AG20443 (cell line): ENCODE results near the gene CCDC77.

ENCODE experiments used
- DNase-seq: peaks from one replicate; pipeline ENCODE4 v3.0.0; 2012; ENCODE audit warnings: low spot score, mixed read lengths

CCDC77 gene

GRCh38 chr12:452667-453210 lies 51.3 kb downstream of the CCDC77 start:
- DNase-seq: no peak

- no peak for DNase-seq
Measured at GRCh38 chr12:454833-455232, 53.4 kb downstream of the CCDC77 start.

DNA sequence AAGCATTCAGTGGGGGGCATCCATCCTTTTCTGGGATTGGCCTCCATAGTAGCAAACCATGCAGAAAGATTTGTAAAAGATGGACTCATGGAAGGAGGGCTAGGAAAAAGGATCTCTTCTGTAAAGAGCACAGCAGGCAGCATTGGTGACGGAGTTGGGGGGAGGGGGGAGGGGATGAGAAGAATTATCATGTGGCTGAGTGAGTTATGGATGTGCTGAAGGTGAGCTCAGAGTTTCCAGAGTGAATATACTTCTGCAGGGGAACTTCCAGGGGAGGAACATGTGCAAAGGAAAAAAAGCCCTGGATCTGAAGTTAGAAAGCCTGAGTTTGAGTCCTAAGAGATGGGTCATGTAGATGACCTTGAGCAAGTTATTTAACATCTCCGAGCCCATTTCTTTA lies 54.4 kb downstream of the CCDC77 start:
- no peak for DNase-seq

DNA sequence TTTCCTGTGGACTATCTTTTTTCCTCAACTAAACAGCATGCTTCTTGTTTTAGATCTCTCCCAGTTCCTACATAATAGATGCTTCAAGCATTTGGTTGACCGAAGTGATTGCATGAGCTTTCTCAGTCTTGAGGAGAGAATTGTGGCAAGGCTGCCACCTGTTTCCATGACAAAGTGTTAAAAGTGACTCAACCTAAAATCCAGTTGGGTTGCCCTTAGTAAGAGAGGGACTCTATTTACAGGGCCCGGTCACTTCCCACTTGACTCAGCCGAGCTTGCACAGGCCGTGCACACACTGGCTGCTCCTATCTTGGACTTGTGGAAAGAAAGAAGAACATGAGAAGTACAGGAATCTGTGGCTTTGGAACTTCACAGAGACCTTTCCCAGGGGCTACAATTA lies 56.2 kb downstream of the CCDC77 start:
- DNase-seq: no peak

- no peak for DNase-seq
Measured at GRCh38 chr12:459050-459429, 57.6 kb downstream of the CCDC77 start.

DNA sequence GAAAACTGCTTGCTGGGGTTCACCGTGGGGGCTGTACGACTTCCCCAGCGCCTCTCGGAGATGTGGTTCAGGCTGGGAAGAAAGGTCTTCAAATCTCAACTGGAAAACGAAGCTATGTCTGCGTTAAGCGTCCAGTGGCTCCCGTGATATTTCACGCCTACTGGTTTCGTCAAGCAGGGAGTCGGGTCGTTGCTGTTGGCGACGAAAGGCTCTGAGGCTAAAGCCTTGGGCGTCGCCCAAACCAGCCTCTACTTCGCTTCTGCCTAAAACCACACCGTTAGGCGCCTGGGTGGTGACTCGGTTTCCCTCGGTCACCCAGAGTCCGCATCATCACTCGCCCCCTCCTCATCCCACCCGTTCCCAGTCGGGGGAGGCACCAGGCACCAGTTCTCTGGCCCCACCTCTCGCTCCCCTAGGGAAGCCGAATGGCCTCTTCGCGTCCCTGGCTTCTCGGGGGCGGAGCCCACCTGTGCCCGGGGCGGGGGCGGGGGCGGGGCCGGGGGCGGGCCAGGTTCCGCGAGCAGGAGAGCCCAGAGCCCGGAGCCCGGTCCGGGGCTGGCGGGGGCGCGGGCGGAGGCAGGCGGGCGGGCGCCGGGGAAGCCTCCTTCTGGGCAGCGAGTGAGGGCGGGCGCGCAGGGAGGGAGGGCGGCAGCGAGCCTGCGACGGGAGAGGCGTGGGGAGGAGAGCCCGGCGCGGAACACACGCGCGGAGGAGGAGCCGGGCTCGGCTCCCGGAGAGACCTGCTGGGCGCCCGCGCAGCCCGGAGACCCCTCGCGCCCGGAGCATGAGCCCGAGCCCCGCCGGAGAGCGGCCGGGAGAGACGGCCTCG lies 58.2 kb downstream of the CCDC77 start, which contains the start of gene B4GALNT3:
Gene B4GALNT3 (plus strand): TSS at position 510 of the 829 bp plus-strand sequence. CDS start 438 bp downstream, outside the sequence.
- DNase-seq: peak; percentile 79

DNA sequence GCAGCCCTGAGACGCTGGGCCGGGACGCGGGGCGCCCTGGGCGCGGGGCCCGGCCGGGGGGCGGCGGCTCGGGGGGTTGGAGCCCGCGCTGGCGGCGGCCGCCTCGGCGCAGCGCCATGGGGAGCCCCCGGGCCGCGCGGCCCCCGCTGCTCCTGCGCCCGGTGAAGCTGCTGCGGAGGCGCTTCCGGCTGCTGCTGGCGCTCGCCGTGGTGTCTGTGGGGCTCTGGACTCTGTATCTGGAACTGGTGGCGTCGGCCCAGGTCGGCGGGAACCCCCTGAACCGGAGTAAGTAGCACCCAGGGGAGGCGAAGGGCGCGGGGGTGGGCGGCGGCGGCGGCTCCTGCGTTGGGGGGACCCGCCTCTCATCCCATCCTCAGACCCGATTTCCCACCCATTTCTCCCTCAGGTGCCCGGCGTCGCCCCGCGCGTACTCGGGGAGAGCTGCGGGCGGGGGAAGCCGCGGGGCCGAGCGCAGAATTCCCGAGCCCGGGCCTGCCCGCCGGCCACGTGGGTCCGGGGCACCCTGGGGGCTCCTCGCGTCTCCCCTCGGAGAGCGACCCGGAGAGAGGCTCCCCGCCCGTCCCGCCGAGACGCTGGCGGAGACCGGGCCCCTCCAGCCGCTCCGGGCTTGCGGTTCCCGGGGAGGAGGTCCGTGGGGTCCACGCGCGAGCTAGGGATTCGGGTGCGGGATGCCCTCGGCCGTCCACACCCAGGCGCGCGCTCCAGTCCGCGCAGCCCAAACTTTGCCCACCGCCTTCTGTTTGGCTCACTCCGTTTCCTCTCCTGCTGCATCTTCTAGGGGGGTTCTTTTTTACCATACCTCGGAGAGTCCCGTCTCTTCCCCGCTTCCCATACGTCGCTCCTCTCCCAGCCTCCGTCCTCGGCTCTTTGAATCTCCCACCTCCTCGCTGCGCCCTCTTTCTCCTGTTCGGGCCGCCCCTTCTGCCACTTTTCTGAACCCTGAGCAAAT lies 59.1 kb downstream of the CCDC77 start:
- peak; percentile 57 for DNase-seq

- DNase-seq: no peak
Measured at GRCh38 chr12:461425-461824, 60.0 kb downstream of the CCDC77 start.

DNA sequence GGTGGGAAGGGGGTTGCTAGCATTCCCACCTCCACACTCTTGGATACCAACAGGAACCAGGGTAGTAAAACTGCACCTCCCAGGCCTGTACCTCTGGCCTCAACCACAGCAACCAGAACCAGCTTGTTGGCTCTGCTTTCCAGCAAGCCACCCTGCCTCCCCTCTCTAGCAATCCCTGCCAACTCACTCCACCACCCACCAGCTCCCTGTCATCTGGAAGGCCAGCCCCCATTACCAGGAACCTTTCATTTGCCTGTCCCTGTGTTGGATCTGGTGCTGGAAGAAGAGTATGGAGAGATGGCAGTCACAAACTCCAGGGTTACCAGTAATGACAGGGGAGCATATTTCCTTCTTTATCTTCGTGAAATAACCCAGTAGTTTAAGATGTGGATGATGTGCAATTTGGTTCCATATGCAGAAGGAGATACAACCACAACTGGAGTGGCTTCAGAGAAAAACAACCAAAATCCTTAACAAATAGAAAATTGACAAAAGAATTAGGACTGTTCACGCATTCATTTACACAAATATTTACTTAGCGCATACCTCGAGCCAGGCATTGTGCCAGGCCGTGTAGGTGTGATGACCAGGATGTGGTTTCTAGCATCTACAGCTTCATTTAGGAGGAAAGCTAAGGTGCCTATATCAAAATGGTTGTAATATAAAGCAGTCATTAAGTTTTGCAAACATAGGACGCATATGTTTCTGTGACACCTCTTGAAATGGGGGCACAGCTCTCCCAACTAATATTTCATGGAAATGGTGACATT lies 61.7 kb downstream of the CCDC77 start:
- no peak for DNase-seq

- no peak for DNase-seq
Measured at GRCh38 chr12:464484-465267, 63.2 kb downstream of the CCDC77 start.

GRCh38 chr12:466039-466438 lies 64.6 kb downstream of the CCDC77 start:
- DNase-seq: no peak

- no peak for DNase-seq
Measured at GRCh38 chr12:466762-467161, 65.3 kb downstream of the CCDC77 start.

DNA sequence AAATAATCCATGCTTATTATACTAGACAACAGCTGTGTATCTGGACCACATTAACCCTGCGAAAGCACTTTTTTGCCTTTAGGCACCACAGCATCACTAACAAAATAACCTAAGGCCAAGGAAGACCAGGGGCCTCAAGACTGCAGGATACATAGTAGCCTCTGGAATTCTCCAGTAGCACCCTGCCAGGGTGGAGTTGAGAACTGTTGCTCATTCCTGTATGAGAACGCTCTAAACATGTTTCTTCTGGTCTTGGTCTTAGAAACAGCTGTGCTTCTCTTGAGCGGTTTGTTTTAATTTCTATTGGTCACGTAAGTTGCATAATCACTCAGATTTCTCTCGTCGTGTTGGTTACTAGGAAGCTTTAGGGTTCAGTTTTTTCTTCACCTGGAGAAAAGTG lies 66.1 kb downstream of the CCDC77 start:
- DNase-seq: no peak

GRCh38 chr12:468671-469389 lies 67.4 kb downstream of the CCDC77 start:
- no peak for DNase-seq

- no peak for DNase-seq
Measured at GRCh38 chr12:470133-470532, 68.7 kb downstream of the CCDC77 start.

GRCh38 chr12:473198-473597 lies 71.8 kb downstream of the CCDC77 start:
- DNase-seq: no peak

DNA sequence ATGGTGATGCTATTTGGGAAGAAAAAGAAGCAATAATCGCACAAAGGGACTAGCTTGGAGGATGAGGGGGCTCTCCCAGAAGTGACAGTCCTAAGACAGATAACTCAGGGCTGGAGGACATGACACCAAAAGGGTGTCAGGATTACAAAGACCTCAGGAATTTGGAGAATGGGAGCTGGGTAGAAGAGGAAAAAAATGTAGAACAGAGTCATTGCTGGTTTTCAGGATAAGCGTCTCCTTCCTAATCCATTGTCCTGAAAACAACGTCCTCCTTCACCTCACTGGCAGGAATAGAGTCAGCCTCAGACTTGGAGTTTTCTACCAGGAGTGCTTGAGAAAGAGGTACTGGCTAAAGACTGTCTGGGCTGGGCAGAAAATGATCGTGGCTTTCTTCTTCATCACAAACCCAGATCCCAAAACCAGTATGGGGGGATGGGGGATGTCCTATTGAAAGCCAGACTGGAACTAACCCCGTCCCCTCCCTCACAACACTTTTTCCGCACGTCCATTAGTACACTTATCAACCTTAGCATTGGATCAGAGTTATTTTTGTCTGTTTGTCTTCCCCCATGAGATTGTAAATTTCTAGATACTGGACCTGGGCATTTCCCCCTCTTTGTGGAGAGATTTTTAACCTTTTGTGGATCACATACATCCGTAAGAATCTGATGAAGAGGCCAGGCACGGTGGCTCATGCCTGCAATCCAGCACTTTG lies 72.6 kb downstream of the CCDC77 start:
- DNase-seq: peak; percentile 60

GRCh38 chr12:475286-475685 lies 73.8 kb downstream of the CCDC77 start:
- no peak for DNase-seq

DNA sequence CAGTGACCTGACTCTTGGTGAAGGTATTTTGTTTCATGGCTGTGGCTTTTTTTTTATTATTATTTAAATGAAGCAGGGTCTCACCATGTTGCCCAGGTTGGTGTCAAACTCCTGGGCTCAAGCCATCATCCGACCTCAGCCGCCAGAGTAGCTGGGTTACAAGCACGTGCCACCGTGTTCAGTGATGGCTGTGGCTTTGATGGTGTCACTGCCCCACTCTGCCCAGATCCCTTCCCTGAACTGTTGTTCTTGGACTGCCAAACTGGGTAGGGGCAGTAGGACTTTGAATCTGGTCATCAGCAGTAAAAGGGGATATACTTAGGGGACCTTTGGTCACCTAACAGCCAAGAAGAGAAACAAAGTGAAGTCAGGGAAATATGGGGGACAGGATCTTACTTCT lies 77.7 kb downstream of the CCDC77 start:
- no peak for DNase-seq
